AG04450 (cell line): ENCODE measurements around the gene ST6GAL1. TPM values are rescaled to one million over a fixed set of nuclear protein-coding genes. Genes with fewer than 3 reads are reported as not detected.

ENCODE experiments used
- CTCF ChIA-PET: fragments of 300-600, 350-600 bp; formaldehyde crosslinking; extraction: SDS; loops from one replicate; lab custom pipeline; 2022; ENCODE audit warnings: antibody characterized with exemption, inconsistent platforms; lab: Charles Lee
- POLR2A ChIA-PET: fragments of 350-600 bp; formaldehyde crosslinking; extraction: SDS; loops from one replicate; lab custom pipeline; 2021; ENCODE audit warnings: antibody characterized with exemption, inconsistent platforms; lab: Yijun Ruan, JAX
- DNase-seq: peaks from one replicate; pipeline ENCODE4 v3.0.0-alpha.2; 2011; ENCODE audit warnings: low read depth, low spot score
- H3K27ac ChIP-seq: one replicate; pipeline ENCODE4 v1.5.1; 2012; ENCODE audit warnings: low read depth, low read length, control low read depth
- H3K27me3 ChIP-seq: one replicate; pipeline ENCODE4 v1.6.0; 2012; ENCODE audit warnings: low read length; ENCODE audit not compliant: control insufficient read depth, insufficient read depth
- H3K4me3 ChIP-seq: 2 replicates; pipeline ENCODE4 v1.5.1; 2011; ENCODE audit warnings: mild to moderate bottlenecking, low read depth, low read length, control low read depth
- H3K9me3 ChIP-seq: 2 replicates; pipeline ENCODE4 v1.5.1; 2012; ENCODE audit warnings: low read length; ENCODE audit not compliant: control insufficient read depth, insufficient read depth
- CTCF ChIP-seq: IDR thresholded peaks from 2 replicates; pipeline ENCODE4 v1.5.1; 2011; ENCODE audit warnings: low read depth, low read length, control low read depth, inconsistent platforms
- polyA plus RNA-seq: library from polyadenylated mRNA; depleted of rRNA; stranded (reverse); fragments of >200 nt; gene quantifications from 2 replicates; pipeline ENCODE4 v1.2.3, GENCODE V29; 2011

Gene ST6GAL1
- polyA plus RNA-seq, 1 experiment: 11.8 TPM

- DNase-seq: no peak
- ChIA-PET POLR2A (interaction anchor here (0.6 kb wide), 1 partner anchor 455 kb away, joined by 4 read pairs; no protein-coding TSS in a partner anchor), CTCF (no interaction called here)
Observed at GRCh38 chr3:187042874-187043458, 112.6 kb downstream of the ST6GAL1 start.

GRCh38 chr3:187044206-187044605 lies 113.9 kb downstream of the ST6GAL1 start:
- DNase-seq: no peak
- H3K27ac ChIP-seq: no peak overlapping the region
- no peak overlapping the region for H3K4me3 ChIP-seq
- ChIA-PET CTCF (no interaction called here), POLR2A (interaction anchor here (0.6 kb wide), 1 partner anchor 49 kb away, joined by 7 read pairs; no protein-coding TSS in a partner anchor)
- no peak for TF ChIP-seq CTCF
- no peaks in the 10 kb centered on the region for H3K27me3 ChIP-seq
- H3K9me3 ChIP-seq: no peaks in the 10 kb centered on the region

More at GRCh38 chr3:187042874-187043458, 112.6 kb downstream of the ST6GAL1 start:
- no peak for TF ChIP-seq CTCF
- Histone ChIP-seq H3K9me3 (no peaks in the 10 kb centered on the region), H3K27ac (no peak overlapping the region), H3K27me3 (no peaks in the 10 kb centered on the region), H3K4me3 (no peak overlapping the region)

- H3K9me3 ChIP-seq: no peaks in the 10 kb centered on the region
- DNase-seq: no peak
- no peak for TF ChIP-seq CTCF
- ChIA-PET CTCF (no interaction called here), POLR2A (interaction anchor here (0.6 kb wide), 1 partner anchor 48 kb away, joined by 7 read pairs; no protein-coding TSS in a partner anchor)
- H3K27me3 ChIP-seq: no peaks in the 10 kb centered on the region
- H3K27ac ChIP-seq: no peak overlapping the region
- no peak overlapping the region for H3K4me3 ChIP-seq
Observed at GRCh38 chr3:187044867-187045552, 114.7 kb downstream of the ST6GAL1 start.

GRCh38 chr3:187046033-187046432 lies 115.7 kb downstream of the ST6GAL1 start:
- Histone ChIP-seq H3K27me3 (no peaks in the 10 kb centered on the region), H3K9me3 (no peaks in the 10 kb centered on the region), H3K27ac (no peak overlapping the region), H3K4me3 (no peak overlapping the region)
- TF ChIP-seq CTCF: no peak
- POLR2A ChIA-PET: no interaction called here
- CTCF ChIA-PET: no interaction called here
- no peak for DNase-seq
